GM06990 (cell line): Measurements from ENCODE around the gene ACOT11.
"Not testable (repeated sequence)": the region's sequence is repeated elsewhere in the genome, so short reads cannot be mapped to it uniquely, and the experiment has no call there.

Experiments
- DNase-seq: peaks from one replicate; pipeline ENCODE4 v3.0.0-alpha.2; 2011; ENCODE audit not compliant: insufficient read length; ENCODE audit errors: extremely low read depth
- H3K27me3 ChIP-seq: replicated peaks from 2 replicates; pipeline ENCODE4 v1.6.0; 2011; ENCODE audit warnings: low read length; ENCODE audit not compliant: control insufficient read depth, insufficient read depth
- H3K36me3 ChIP-seq: 2 replicates; pipeline ENCODE4 v1.5.1; 2011; ENCODE audit warnings: low read length; ENCODE audit not compliant: control insufficient read depth, insufficient read depth
- H3K4me3 ChIP-seq: replicated peaks from 2 replicates; pipeline ENCODE4 v1.5.1; 2011; ENCODE audit warnings: low read depth, mild to moderate bottlenecking, control low read depth, low read length
- TF ChIP-seq, protein P1 (sequence below): IDR thresholded peaks from 2 replicates; pipeline ENCODE4 v1.5.1; 2011; ENCODE audit warnings: low read length, control low read depth, mild to moderate bottlenecking, inconsistent platforms; ENCODE audit not compliant: insufficient read depth, poor library complexity, severe bottlenecking

Gene ACOT11

GRCh38 chr1:54501849-54502248, 46.2 kb upstream of the ACOT11 start:
- H3K36me3 ChIP-seq: no peaks in the 10 kb centered on the region
- DNase-seq: no peak
- TF ChIP-seq, protein P1, sequence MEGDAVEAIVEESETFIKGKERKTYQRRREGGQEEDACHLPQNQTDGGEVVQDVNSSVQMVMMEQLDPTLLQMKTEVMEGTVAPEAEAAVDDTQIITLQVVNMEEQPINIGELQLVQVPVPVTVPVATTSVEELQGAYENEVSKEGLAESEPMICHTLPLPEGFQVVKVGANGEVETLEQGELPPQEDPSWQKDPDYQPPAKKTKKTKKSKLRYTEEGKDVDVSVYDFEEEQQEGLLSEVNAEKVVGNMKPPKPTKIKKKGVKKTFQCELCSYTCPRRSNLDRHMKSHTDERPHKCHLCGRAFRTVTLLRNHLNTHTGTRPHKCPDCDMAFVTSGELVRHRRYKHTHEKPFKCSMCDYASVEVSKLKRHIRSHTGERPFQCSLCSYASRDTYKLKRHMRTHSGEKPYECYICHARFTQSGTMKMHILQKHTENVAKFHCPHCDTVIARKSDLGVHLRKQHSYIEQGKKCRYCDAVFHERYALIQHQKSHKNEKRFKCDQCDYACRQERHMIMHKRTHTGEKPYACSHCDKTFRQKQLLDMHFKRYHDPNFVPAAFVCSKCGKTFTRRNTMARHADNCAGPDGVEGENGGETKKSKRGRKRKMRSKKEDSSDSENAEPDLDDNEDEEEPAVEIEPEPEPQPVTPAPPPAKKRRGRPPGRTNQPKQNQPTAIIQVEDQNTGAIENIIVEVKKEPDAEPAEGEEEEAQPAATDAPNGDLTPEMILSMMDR: no peak
- H3K27me3 ChIP-seq: no peaks in the 10 kb centered on the region; the same call in 1 of the 2 replicates
- no peak overlapping the region for H3K4me3 ChIP-seq

DNA sequence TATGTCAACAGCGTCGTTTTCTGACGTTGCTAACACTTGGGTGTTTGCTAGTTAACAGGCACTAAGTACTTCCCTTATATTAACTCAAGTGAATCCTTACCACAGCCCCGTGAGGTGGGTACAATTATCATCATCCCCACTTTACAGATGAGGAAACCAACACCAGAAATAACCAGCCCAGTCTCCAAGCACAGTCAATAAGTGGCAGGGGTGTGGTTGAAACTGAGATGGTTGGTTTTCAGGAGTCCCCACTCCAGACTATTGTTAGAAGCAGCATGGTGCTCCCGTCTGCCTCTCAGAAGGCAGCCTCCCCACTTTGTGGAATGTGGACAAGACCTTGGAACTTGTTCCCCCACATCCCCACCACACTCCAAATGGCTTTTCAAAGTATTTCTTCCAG, 45.7 kb upstream of the ACOT11 start:
- Histone ChIP-seq H3K36me3 (no peaks in the 10 kb centered on the region), H3K4me3 (no peak overlapping the region), H3K27me3 (no peaks in the 10 kb centered on the region; the same call in 1 of the 2 replicates)
- TF ChIP-seq, protein P1: no peak
- DNase-seq: no peak

- TF ChIP-seq, protein P1: no peak
- no peak for DNase-seq
- no peaks in the 10 kb centered on the region for H3K36me3 ChIP-seq
- H3K27me3 ChIP-seq: peaks cover 2% of the 10 kb centered on the region; the same call in 1 of the 2 replicates
- no peak overlapping the region for H3K4me3 ChIP-seq
Observed at GRCh38 chr1:54506594-54506993, 41.4 kb upstream of the ACOT11 start.

DNA sequence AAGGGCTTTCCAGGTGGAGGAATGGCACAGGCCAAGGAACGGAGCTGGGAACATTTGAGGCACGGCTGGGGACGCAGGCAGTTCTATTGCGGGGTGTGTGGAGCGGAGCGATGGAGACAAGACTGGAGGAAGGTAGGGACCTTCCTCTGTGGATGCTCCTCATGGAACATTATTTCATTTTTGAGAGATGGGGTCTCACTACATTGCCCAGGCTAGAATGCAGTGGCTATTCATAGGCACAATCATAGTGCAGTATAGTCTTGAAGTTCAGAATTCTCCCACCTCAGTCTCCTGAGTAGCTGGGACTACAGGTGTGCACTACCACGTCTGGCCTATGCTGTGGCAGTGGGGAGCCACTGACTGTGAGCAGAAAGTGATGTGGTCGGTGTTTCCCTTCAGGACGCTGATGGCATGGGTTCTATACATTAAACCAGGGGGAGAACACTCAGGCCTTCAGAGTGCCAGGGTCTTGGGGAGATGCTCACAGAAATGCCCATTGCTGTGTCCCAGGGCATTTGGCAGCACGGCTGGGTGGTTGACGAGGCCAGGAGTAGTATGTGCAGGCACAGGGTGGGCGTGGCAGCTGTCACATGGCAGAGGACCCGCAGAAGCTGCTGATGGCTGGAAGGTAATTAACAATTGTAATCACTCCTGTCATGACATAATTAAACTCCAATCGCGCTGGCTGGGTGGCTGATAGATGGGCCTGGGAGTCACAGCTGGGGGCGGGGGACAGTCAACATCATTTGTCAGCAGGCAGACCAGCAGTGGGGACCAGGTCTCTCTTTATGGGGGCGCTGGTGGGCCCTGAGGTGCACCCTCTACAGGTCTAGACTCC, 40.8 kb upstream of the ACOT11 start:
- TF ChIP-seq, protein P1: no peak
- H3K4me3 ChIP-seq: no peak overlapping the region
- peaks cover 2% of the 10 kb centered on the region; the same call in 1 of the 2 replicates for H3K27me3 ChIP-seq
- no peaks in the 10 kb centered on the region for H3K36me3 ChIP-seq
- DNase-seq: no peak

GRCh38 chr1:54510715-54511270, 37.2 kb upstream of the ACOT11 start:
- no peak for DNase-seq
- TF ChIP-seq, protein P1: no peak
- Histone ChIP-seq H3K27me3 (peaks cover 2% of the 10 kb centered on the region; the same call in 1 of the 2 replicates), H3K36me3 (no peaks in the 10 kb centered on the region), H3K4me3 (no peak overlapping the region)

DNA sequence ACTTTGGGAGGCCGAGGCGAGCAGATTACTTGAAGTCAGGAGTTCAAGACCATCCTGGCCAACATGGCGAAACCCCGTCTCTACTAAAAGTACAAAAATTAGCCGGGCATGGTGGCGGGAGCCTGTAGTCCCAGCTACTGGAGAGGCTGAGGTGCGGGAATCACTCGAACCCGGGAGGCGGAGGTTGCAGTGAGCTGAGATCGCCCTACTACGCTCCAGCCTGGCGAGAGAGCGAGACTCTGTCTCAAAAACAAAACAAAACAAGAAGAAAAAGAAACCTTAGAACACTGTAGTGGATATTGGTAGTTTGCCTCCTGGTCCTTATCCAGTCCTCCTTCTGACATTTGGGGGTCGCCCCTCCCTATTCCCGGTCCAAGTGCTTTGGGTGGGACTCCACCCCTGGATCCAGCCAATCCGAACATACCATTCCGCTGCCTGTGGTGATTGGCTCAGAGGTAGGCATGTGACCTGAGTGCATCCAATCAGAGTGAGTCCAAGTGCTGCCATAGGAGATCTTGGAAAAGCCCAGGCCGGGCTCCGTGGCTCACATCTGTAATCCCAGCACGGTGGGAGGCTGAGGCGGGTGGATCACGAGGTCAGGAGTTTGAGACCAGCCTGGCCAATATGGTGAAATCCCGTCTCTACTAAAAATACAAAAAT, 34.0 kb upstream of the ACOT11 start:
- H3K27me3 ChIP-seq, H3K4me3 ChIP-seq, H3K36me3 ChIP-seq, DNase-seq: not testable (repeated sequence)
